Anterior cingulate cortex (tissue), 58 donors: ENCODE data around the gene PLCL1.

Source experiments
- DNase-seq, 58 donors: peaks; one replicate each; lab custom pipeline; 2025; lab: John Stamatoyannopoulos, UW

The PLCL1 gene

GRCh38 chr2:197804049-197804757, at the start of gene PLCL1:
TSS of gene PLCL1 (plus strand) at chr2:197804593.
- peak; percentile 56 to 98 (median 93) for DNase-seq

- DNase-seq = no peak
Observed at GRCh38 chr2:197759013-197759412, 45.4 kb upstream of the PLCL1 start.

- DNase-seq = no peak
Observed at GRCh38 chr2:197759625-197760292, 44.6 kb upstream of the PLCL1 start.

GRCh38 chr2:197760293-197760657, 44.1 kb upstream of the PLCL1 start:
- no peak for DNase-seq

- DNase-seq = no peak
Observed at GRCh38 chr2:197777823-197778407, 26.5 kb upstream of the PLCL1 start.

- no peak for DNase-seq
Observed at GRCh38 chr2:197779261-197779660, 25.1 kb upstream of the PLCL1 start.

GRCh38 chr2:197782126-197782525, 22.3 kb upstream of the PLCL1 start:
- no peak for DNase-seq

- no peak for DNase-seq
Observed at GRCh38 chr2:197784956-197785941, 19.1 kb upstream of the PLCL1 start, which contains the start of gene BOLL. TSS of gene BOLL (minus strand) at chr2:197785319. CDS start at chr2:197781850, 3,469 bp downstream.

- DNase-seq = peak in 1 of 58 donors; percentile 8
Observed at GRCh38 chr2:197786010-197786877, 18.1 kb upstream of the PLCL1 start.

- no peak for DNase-seq
Observed at GRCh38 chr2:197793456-197793855, 10.9 kb upstream of the PLCL1 start.

- DNase-seq = no peak
Observed at GRCh38 chr2:197795277-197795676, 9.1 kb upstream of the PLCL1 start.

GRCh38 chr2:197798187-197798586, 6.2 kb upstream of the PLCL1 start:
- no peak for DNase-seq

- DNase-seq = no peak
Observed at GRCh38 chr2:197799068-197799467, 5.3 kb upstream of the PLCL1 start.

- no peak for DNase-seq
Observed at GRCh38 chr2:197800091-197800490, 4.3 kb upstream of the PLCL1 start.

GRCh38 chr2:197801033-197801432, 3.4 kb upstream of the PLCL1 start:
- no peak for DNase-seq

GRCh38 chr2:197803033-197803444, 1.4 kb upstream of the PLCL1 start:
- DNase-seq = peak in 16 of 58 donors; percentile 2 to 71 (median 18)

GRCh38 chr2:197804758-197805714, 643 bp downstream of the PLCL1 start:
- peak in 36 of 58 donors; percentile 3 to 68 (median 29) for DNase-seq
